MV-4-11 (cell line): ENCODE data around the gene MFSD2A.
"Not testable (repeated sequence)": the region's sequence is repeated elsewhere in the genome, so short reads cannot be mapped to it uniquely, and the experiment has no call there.

Experiments
- DNase-seq: peaks from one replicate; lab custom pipeline; 2025; lab: John Stamatoyannopoulos, UW

MFSD2A gene

DNA sequence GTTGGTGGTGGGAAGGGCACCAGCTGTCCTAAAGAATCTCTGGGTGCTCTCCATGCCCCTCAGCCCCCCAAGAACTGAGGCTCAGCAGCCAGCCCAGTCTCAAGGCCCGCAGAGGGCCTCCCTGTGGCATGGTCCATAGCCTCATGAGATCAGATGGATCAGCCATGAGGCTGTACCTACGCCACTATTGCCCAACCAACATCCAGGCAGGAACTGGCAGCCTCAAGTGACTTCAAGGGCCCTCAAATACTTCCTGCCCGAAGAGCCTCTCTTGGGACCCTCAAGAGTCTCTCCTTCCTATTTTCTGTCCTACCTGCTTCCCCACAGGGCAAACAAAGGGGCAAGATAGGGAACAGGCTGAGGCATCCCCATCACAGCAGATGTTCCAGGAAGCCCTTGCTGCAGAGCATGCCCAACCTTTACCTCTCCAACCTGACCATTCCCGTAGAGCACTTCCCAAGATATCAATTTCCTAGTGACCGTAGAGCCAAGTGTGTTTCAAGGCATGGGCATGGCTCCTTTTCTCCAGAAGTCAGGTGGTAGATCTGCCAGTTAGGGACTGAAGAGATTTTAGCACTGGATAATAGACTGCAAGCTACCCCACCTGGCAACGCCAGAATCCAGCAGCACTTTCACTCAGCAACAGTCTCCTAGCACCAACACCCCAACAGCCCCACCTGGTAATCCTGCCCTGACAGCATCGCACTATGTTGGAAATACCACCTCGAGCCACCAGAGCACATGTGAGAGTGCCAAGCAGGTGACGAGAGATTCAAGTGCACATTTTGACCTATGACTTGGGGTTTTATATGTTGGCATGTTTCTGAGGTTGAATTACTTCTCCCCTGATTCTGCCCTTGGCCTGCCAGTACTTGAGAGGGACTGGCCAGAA lies 13.7 kb upstream of the MFSD2A start:
- peak; percentile 15 for DNase-seq

DNA sequence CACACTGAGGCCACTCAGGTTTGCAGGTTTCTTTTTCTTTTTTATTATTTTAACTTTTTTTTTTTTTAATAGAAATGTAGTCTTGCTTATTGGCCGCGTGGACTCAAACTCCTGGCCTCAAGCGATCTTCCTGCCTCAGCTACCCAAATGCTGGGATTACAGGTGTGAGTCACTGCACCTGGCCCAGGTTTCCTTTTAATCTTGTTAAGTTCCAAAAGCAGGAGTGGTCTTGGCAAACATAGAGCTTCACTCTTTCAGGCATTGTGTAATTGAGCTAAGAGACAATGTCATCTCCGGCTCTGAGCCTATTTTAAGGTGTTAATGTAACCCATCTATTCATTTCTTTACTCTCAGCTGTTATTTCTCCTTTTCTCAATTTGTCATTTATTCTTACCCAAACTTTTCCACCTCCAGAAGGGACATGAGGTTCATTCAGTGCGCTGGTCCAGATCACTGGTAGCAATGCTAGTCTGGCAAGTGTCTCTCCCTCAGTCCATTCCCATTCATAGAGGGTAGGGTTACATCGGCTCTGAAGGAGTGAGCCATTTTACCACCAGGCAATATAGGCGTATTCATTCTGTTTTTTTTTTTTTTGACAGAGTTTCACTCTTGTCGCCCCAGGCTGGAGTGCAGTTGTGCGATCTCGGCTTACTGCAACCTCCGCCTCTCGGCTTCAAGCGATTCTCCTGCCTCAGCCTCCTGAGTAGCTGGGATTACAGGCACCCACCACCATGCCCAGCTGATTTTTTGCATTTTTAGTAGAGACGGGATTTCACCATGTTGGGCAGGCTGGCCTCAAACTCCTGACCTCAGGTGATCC lies 11.3 kb upstream of the MFSD2A start:
- DNase-seq = no peak

DNA sequence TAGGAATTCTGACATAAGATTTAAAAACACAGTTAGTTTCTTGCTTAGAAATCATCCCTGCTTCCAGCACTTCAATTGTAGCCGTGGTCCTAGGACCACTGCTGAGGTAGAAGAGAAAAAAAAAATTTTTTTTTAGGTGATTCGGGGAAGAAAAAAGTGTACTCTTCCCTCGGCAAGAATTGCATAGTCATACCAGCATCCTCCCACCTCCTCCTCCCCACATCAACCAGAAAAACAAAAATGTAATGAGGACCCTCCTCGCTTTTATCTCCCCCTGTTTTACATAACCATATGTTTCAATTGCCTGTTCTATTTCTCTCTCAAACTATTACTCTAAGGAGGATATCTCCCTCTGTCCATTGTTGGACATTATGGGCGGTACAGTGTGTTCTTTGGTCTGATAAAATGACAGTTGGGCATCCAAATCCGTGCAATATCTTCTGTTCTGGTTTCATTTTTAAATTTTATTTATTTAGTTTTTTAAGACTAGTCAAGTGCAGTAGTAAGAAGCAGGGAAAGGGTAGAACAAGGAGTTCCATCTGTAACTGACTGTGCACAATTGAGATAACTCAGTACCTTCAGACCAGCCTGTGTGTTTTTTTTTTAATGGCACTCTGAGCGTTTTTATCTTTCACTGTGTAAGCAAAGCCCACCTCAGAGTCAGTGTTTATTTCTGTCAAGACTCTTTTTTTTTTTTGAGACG lies 10.4 kb upstream of the MFSD2A start:
- DNase-seq = no peak

DNA sequence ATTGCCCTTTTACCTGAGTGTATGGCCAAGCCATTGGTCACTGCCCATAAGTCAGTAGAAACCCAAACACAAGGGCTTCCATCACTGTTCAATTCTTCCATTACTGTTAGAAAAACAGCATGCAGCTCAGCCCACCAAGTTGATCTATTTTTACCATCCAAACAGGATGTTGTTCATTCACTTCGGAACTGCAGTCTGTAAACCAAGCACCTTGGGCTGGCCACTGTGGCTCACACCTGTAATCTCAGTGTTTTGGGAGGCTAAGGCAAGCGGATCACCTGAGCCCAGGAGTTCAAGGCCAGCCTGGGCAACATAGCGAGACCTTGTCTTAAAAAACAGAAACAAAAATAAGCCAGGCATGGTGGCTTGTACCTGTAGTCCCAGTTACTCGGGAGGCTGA lies 8.7 kb upstream of the MFSD2A start:
- no peak for DNase-seq

DNA sequence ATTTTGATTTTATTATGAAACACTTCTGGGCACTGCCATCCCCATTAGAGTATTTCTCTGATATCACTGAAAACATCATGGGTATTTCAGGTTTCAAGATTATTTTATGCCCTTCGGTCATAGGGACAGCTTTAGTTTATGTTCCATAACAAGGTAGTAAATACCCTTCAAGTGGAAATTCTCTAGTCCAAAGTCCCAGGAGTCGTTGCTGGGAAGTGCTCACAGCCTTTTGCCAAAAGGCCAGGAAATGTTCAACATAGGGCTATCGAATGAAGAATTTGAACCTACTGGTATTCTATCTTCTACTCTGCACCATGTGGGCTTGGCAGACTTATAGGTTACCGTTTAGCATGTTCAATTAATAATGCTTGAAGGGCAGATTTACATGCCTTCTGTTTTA lies 7.7 kb upstream of the MFSD2A start:
- no peak for DNase-seq

DNA sequence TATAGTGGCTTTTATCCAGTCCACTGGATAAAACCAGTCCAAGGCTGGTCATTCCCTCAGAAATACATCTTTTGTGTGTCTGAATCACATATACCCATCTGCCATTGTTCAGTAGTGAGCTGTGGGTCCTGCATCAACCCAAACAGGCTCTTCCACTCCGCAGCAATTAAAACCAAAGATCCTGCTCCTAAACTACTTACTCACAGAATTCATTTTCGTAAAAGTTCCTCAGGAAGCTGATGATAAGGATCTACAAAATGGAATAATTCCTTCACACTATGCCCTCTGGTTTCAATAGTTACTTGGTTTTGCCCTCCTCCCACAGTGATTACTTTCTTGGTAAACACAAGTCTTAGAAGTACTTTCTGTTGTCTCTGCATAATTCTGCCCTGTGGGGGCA lies 5.1 kb upstream of the MFSD2A start:
- no peak for DNase-seq

DNA sequence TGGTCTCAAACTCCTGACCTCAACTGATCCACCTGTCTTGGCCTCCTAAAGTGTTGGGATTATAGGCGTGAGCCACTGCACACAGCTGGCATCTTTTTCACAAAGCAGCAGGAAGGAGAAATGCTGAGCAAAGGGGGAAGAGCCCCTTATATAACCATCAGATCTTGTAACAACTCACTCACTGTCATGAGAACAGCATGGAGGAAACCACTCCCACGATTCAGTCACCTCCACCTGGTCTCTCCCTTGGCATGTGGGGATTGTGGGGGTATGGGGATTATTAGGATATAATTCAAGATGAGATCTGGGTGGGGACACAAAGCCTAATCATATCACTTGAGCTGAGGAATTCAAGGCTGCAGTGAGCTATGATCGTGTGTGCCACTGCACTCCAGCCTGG lies 3.0 kb upstream of the MFSD2A start:
- DNase-seq = no peak

DNA sequence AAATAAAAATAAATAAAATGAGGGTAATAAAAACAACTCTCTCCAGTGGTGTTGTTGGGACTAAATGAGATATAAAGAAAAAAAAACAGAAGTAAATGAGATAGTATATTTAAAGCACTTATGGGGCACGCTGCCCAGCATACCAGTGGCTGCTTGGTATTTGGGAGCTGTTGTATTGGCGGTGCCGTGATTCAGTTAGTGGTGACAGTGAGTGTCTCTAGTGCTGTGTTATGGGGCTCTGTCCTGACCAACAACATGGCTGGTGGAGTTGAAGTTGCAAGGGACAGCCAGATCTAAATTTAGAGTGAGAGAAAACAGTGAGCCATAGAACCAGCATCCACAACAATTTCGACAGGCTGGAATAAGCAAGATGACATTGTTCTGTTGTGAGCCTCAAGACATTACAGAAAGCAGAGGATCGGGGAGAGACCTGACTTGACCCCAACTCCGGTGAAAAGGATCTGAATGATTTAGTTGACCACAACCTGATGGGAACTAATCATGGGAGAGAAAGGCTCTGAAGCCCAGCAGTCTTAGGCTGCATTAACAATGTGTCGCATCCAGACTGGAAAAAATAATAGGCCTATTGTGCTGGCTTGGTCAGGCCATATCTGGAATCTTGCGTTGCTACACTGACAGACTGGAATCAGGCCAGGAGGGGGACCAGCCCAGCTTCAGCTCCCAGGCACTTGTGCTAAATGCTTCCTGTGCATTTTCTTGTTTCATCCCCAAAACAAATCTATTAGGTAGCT lies 2.4 kb upstream of the MFSD2A start:
- DNase-seq = peak; percentile 25

DNA sequence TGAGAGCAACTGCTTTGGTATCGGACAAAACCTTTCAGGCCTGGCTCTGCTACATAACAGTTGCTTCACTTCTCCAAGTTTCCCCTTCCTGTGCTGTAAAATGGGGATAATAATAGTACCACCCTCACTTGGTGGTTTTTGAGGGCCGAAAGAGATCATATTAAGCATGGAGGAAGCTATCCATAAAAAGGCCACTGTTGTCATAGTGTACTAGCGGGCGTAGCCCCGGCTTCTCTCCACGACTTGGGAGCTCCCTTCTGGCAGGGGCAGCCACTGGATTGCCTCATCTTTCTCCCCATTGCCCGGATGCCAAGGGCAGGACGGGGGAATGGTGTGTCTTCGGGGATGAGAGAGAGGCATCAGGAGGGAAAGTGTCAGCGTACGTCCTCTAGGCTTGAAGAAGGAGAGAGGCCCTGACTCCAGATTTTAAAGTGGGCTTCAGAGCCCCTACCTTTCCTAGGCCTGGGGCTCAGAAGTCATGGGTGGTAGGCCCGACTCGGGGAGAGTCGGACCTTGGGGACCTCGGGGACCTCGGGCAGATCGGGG lies 548 bp upstream of the MFSD2A start:
- DNase-seq = peak; percentile 85

DNA sequence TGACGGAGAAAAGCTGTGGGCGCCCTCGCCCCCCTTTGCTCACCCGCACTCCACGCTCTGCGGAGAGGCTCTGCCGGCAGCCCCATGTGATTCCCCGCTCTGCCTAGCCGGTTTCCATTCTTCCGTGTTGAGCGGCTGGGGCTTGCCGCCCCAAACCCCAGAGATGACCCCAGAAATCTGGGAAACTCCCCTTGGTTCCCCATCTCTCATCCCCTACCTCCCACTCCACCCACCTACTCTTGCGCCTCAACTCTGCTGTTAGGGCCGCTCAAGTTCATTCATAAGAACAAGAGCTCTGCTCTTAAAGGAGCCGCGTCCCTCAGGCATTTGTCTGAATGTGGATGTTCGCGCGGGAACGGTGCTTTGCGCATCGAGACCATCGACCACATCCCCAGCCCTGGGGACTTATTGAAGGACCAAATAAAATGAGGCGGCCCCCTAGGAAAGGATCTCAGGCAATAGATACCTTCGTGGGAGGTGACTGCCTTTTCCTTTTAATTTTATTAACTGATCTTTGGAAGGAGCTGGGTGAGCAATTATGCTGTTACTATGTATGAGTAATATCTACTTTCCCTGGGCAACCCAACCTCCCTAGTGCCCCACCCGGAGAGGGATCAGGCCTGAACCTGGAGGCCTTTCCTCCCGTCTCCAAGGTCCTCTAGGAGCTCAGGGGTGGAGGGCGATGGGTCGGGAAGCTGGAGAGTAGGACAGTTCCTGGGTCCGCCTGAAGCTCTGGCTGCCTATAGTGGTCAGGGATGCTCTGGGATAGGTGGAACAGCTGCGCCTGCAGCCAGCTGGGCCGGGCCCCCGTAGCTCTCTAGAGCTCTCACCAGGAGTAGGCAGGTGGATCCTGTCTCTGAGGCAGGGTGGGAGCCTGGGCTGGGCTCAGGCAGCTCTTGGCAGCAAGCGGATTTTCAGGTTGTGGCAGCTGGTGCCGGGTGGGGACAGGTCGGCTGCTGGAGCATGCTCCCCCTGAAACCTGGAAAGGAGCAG lies 898 bp downstream of the MFSD2A start:
- DNase-seq = peak; percentile 28

DNA sequence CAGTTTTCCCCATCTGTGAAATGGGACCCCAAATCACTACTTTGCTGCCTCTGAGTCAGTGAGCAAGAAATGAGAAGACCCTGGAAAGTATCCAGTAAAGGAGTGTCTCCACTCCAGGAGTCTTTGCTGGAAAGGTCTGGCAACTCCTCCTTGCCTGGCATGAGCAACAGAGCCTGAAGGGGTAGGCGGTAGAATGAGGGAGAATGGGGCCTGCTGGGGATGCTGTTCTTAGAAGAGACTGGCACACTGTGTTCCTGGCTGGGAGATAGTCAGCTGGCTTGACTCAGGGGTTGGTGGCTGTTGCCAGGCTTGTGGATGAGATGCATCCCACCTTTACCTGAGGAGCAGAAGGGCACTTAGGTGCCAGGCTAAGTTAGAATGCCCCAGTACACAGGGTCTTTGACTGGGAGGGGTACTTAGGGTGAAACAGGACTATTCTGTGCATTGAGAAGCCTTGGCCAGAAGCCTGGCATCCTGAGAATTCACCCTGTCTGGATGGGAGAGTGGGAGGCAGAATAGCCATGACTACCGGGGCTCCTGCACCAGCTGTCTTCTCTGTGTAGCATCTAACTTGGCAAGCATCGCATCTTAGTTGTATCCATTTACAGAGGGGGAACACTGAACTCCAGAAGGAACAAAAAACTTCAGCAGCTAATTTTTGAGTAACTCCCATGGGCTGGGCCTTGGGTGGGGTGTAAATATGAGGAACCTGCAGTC lies 2.5 kb downstream of the MFSD2A start:
- no peak for DNase-seq

DNA sequence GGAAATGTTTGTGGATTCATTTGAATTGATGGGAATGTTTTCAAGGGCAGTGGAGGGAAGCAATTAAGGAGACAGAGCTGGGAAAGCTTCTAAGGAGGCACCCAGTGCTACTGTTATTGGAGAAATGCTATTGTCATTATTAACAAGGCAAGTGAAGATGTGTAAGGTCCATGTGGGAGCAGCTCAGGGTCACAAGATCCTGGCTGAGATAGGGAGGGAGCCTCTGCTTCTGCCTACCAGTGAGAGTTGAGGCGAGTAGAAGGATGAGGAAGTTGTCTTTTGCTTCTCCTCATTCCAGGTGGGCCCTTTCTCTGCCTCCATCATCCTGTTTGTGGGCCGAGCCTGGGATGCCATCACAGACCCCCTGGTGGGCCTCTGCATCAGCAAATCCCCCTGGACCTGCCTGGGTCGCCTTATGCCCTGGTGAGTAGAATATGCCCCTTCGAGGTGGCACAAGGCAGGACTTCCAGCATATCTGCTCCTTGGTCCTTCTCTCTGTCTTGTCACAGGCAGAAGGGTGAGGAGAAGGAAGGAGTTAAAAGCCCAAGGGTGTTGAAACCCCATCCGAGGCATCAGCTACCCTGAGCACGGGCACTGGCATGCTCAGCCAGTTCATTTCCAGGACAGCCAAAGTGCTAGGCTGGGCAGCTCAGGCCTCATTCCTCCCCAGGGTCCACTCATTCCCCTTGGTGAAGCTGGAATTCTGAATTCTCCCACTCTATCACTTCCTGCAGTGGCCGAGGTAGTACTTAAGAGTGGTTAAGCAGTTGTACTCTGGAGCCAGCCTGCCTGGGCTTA lies 3.7 kb downstream of the MFSD2A start:
- no peak for DNase-seq

DNA sequence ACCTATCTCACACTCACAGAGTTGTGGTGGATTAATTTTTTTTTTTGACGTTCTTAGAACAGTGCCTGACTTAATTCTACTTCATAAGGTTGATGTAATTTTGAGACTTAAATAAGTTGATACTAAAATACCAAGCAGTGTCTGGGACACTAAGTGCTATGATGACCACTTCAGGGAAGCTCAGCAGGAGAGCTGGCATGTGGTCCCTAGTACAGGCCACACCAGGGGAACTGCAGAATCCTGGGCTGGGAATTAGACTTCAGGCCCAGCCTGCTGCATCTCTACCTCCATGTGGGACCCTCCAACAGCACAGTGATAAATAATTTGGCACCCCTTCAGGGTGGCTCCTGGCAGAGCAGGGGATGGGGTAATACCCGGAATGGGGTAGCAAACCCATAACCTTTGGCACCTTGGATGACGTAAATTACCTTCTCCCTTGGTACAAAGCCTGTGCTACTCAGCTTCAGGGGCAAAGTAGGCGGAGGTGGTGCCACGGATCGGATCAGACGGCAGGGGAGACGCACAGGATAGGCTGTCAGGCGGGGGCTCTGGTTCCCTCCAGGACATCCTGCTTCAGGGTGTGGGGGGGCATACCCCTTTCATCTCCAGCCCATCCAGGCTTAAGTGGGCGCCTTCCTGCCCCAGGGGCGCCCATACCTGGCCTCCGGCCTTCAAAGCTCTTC lies 4.8 kb downstream of the MFSD2A start:
- no peak for DNase-seq

DNA sequence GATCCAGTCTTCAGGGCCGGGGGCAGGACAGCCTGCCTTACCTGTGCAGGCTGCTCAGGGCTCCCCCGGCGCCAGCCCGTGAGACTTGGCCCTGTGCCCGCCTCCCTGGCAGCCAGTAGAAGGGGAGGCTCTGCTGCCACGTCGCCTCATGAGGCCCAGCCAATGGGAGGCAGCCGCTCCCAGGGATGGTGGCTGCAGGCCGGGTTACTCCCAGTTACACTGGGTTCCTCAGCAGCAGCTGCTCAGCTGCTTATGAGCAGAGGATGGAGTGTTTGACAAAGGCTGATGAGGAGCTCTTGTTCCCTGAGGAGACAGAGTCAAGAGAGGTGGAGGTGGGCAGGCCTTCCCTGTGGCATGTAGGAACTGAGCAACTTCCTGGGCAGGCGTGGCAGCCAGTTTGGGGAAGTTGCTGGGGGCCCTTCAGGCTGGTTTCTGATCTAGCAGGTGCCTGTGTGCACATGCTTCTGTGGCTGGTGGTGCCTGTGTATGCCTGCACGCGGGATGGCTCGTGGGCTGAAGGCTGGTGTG lies 5.5 kb downstream of the MFSD2A start:
- peak; percentile 87 for DNase-seq

DNA sequence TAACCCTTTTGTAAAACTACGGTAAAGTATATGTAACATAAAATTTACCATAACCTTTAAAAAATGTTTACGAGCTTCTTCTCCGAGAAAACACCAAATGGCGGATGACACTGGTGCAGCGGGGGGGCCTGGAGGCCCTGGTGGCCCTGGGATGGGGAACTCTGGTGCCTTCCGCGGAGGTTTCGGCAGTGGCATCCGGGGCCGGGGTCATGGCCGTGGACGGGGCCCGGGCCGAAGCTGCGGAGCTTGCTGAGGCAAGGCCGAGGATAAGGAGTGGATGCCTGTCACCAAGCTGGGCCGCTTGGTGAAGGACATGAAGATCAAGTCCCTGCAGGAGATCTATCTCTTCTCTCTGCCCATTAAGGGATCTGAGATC lies 7.5 kb downstream of the MFSD2A start:
- DNase-seq = no peak

DNA sequence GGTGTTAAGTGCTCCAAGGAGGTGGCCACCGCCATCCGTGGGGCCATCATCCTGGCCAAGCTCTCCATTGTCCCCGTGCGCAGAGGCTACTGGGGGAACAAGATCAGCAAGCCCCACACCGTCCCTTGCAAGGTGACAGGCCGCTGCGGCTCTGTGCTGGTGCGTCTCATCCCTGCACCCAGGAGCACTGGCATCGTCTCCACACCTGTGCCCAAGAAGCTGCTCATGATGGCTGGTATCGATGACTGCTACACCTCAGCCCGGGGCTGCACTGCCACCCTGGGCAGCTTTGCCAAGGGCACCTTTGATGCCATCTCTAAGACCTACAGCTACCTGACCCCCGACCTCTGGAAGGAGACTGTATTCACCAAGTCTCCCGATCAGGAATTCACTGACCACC lies 8.0 kb downstream of the MFSD2A start:
- not testable (repeated sequence) for DNase-seq

DNA sequence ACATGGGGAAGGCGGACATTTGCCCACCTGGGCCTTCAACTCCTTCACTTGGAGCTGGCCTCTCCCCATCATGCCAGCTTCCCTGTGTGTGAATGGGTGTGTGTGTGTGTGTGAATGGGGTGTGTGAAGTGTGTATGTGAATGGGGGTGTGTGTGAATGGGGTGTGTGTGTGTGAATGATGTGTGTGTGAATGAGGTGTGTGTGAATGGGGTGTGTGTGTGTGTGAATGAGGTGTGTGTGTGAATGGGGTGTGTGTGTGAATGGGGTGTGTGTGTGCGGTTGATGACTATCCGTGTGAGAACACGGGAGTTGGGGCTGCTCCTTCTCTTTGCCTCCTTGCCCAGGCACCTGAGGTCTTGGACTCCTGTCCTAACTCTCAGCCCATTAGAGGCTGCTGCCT lies 9.6 kb downstream of the MFSD2A start:
- no peak for DNase-seq

DNA sequence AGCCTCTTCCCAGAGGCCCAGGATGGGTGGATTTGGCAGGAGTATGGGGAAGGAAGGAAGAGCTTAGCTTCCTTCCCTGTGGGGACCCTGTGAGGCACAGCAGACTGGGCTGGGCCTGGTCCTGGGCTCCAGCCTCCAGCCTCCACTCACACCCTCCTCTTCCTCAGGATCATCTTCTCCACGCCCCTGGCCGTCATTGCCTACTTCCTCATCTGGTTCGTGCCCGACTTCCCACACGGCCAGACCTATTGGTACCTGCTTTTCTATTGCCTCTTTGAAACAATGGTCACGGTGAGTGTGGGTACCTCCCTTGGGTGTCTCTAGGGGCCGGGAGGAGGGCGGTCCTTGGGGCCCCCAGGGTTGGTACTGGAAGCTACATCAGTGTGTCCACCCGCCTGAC lies 10.1 kb downstream of the MFSD2A start:
- DNase-seq = no peak
